GM08714 (cell line): Measurements from ENCODE around the gene SHROOM3.

ENCODE experiments used
- H3K4me3 ChIP-seq: fragments of 200-500 bp; sonication (Bioruptor generic); 2 replicates; pipeline ENCODE4 v1.5.1; 2014; ENCODE audit warnings: mild to moderate bottlenecking, low read length, inconsistent platforms
- ZNF274 ChIP-seq: IDR thresholded peaks from 2 replicates; pipeline ENCODE4 v1.6.1; 2012; ENCODE audit warnings: mild to moderate bottlenecking, low read depth, low read length

SHROOM3 gene

DNA sequence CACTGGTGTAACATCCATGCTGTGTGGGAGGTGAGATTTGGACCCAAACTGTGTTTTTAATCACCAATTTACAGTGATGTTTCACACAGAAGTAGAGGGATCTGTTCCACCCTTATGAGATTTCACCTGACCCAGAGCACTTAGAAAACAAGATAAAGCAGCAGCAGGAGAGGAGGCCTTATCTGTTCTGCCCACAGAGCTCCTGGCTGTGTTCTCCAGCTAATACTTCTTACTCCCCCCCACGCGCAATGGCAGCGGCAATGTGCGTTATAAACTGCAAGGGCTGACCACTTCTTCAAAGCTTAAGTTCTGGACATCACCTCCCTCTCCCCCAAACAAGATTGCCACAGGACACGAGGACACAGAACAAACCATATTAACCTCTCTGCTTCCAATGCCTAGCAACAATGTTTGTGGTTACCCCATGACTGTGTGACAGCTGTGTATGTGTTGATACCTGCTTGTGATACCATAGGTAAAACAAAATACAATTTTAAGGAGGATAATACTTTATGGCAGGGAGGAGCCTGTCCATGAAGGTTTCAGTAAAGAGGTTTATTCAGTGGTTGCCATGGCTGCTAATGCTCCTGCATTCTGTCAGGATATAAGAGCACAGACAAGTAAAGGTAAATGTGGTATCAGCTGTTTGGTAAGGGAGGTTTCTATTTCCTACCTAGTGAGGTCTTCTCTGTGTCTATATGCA lies 252.9 kb downstream of the SHROOM3 start:
- no peak for TF ChIP-seq ZNF274
- no peak overlapping the region for H3K4me3 ChIP-seq

DNA sequence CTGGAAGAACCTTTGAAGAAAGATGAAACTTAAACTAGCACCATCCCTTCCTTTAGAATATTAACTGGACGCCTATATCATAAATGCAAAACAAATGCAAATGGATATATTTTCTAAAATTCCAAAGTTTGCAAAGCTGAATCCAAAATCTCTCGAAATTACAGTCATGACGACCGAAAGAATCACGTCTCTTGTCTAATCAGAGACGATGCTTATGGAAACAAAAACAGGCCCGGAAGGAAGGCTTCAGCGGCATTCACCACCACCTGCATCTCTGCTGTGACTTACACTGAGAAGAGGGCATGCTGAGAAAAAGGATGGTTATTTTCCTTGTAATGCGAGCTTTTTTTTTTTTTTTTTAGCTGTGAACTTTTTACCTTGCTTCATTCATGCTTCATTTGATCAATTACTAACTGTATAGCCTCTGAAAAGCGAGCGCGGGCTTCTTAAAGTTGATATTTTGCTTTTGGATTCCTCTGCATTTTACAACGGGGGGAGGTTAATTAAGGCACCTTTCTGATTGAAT lies 253.7 kb downstream of the SHROOM3 start:
- no peak for TF ChIP-seq ZNF274
- peak overlapping the region; percentile 67; the same call in 1 of the 2 replicates for H3K4me3 ChIP-seq

DNA sequence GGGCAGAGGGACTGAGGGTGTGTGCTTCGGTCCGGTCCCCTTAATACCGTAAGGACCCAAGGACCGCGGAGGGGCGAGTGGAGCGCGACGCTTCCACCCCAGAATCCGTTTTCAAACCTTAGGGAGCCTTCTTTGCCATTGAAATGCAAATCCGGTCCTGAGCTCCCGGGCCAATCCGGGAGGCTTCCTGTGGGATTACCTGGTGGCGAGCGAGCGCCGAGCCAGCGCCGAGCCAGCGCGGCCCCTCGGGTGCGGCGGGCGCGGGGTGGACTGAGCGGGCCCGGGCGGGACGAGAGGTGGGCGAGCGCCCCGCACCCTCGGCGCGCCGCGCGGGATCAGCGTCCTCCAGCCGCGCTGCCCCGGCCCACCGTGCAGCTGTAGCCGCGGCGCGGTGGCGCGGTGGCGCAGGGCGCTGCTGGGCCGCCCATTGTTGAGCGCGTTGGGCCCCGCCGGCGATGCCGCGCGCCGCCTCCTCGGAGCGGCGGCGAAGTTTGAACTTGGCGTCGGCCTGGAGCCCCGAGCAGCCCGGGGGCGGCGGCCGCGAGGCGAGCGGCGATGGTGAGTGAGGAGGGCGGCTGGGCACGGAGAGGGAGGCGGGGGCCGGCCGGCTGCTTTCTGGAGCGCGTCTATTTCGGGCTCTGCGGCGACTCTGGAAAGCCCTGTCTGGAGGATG lies 254.3 kb downstream of the SHROOM3 start:
- TF ChIP-seq ZNF274: no peak
- peak overlapping the region; percentile 67; the same call in 1 of the 2 replicates for H3K4me3 ChIP-seq

DNA sequence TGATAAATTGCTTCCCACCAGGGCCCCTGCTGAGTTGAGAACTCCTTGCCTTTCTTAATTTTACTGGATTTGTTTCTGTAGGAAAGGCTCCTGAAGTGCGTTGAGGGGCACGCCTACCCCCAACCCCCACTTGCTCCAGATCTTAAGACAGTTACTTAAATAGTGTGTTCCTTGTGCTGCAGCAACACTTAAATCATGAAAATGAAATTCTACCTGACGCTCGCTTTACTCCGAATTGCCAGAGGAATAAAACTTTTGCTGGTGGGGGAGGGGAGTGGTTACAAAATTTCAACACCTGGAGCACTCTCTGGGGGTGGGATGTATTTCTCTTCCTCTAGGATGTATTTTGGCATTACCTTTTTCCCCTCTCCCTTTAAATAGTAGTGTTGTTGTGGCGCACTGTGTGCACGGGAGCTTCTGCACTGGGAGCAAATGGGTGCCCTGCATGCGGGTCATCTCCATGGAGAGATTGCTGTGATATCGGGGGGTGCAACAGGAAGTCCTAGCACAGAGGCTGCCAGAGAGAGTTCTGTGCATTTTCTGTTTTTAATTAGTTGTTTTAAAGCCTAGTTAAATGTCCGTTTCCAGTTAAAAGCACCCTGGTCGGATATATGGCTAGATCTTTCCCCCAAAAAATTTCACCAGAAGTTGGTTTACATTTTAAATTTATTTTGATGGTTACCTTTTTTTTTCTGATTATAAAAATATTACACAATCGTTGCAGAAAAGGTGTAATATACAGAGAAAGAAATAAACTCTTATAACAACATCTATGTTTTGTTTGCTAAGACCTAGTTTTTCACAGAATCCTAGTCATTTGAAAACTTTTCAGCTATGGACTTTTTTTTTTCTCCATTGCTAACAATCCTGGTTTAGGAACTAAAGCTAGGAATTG lies 255.2 kb downstream of the SHROOM3 start:
- peak overlapping the region; percentile 67 for H3K4me3 ChIP-seq
- TF ChIP-seq ZNF274: no peak

DNA sequence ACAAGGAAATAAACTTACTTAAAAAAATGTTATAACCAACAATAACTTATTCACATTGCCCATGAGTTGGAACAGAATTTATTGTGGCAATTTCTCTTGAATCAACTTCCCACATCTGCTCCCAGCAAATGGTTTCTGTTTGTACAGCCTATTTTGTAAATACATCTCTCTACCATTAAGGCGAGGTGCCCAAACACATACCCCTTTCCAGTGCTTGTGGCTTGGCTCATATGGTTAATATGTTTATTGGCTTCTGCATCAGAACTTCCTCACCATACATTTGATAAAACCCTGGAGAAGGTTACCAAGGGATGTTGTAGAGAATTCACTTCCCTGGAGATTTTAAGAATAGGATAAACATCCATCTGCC lies 255.9 kb downstream of the SHROOM3 start:
- no peak for TF ChIP-seq ZNF274
- no peak overlapping the region for H3K4me3 ChIP-seq

DNA sequence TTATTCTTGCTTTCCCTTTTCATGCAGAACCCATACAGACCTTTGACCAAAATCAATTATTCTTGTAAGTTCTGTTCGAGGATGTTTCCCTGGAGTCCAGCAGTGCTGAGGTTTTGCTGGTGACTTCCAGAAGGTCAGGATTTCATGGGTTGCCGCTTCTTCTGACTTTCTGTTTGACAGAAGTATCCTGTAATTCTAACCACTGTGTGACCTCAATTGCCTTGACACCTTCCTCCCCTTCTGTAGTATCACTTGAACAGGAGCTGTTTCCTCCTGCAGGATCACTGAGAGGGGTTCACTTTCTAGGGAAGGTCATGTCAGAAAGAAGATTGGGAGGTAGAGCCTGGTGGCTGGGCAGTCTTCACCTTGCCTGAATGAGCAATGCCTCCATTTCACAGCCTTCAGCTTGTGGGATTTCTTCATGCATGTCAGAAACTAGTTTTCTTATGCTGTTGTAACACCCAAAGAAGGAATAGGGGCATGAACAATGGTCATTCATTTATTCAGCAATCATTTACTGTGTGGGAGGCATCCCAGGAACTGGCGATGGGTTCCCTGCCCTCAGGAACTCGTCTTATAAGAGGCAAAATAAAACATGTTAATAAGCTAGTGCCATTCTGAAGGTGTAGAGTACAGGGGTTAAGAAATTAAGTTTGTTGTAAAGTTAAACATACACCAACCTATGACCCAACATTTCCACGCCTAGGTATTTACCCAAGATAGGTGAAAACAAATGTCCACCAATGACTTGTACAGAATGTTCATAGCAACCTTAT lies 257.0 kb downstream of the SHROOM3 start:
- TF ChIP-seq ZNF274: no peak
- no peak overlapping the region for H3K4me3 ChIP-seq

DNA sequence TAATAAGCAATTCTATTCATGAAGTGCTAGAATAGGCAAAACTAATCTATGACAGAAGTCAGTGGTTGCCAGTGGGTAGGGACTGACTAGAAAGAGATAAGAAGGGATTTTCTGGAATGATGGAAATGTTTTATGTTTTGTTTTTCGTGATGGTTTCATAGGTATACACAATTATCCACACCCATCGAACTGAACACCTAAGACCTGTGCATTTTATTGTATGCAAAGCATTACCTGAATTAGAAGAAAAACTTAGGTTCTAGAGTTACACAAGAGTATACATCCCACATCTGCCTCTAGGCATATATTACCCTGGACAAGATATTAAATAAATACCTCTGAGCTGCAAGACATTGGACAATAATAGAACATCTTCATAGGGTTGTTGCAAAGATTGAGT lies 257.7 kb downstream of the SHROOM3 start:
- TF ChIP-seq ZNF274: no peak
- H3K4me3 ChIP-seq: no peak overlapping the region

DNA sequence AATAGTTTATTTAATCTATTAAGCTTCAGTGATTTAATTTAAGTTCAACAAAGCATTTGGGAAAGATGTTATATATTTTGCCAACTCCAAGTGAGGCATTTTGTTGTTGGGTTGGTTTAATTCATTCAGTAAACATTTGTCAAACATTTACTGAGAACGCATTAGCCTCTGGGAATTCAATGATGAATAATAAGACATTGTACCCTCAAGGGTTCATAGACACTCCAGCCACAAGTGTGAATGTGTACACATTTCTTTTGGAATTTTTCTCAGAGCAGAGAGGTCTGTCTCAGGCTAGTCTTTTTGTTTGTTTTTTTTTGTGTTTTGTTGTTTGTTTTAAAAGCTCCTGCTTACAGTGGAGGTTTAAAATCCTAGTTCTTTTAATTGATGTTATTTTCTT lies 259.0 kb downstream of the SHROOM3 start:
- no peak for TF ChIP-seq ZNF274
- H3K4me3 ChIP-seq: no peak overlapping the region

DNA sequence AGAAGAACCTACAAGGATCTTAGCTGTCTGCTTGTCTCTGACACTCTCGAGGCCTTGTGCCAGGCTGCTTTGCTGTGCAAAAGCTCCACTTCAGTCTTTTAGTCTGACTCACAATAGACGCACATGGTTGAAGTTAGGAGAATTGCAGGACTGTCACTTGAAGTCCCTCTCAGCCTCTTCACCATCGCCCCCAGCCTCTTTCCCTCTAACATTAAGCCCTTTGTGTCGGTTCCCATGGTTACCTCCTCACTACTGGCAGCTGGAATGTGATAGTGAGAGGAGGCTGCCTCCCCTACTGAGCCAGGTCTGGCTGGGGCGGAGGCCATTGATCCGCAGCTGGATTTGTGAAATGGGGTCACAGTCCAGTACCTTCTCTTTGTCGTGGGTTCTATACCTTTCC lies 261.1 kb downstream of the SHROOM3 start:
- no peak for TF ChIP-seq ZNF274
- no peak overlapping the region for H3K4me3 ChIP-seq

DNA sequence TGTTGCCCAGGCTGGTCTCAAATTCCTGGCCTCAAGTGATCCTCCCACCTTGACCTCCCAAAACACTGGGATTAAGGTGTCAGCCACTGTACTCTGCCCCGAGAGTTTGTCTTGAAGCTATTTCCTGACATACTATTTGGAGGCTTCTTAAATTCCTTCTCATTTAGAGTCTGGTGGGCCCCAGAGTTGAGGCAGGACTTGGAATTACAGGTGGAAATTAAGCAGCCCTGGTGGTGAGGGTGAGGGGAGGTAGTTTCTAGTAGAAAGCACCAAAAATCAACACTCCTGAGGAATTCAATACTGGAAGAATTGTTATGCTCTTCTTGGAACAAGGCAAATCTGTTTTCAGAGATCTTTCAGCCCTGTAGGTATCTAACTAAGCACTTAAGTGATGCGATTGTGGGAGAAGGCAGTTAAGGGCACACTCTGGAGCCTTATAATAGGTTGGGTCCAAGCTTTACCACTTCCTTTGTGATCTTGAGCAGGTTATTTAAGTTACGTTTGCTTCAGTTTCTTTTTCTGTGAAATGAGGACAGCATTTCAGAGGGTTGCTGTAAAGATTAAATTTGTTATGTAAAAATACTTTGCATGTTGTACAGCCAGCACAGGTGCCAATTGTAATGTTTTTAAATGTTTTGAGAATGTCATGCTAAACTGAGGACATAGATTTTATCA lies 262.2 kb downstream of the SHROOM3 start:
- H3K4me3 ChIP-seq: no peak overlapping the region
- TF ChIP-seq ZNF274: no peak

DNA sequence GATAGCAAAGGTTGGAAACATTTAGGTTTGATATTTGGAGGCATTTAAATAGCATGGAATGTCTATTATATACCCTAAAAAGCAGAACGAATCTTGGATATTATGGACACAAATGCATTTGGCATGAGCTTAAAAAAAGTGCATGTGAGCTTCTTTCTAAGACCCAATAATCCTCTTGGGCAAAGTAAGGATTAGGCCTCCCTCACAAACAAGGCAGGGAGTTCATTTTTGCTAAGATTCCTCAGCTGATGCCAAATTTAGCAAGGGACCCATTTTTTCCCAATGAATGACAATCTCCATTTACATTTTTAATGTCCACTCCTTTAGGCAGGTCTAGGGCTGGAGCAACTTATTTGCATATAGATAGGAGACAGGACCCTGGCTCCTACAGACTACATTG lies 263.1 kb downstream of the SHROOM3 start:
- H3K4me3 ChIP-seq: no peak overlapping the region

DNA sequence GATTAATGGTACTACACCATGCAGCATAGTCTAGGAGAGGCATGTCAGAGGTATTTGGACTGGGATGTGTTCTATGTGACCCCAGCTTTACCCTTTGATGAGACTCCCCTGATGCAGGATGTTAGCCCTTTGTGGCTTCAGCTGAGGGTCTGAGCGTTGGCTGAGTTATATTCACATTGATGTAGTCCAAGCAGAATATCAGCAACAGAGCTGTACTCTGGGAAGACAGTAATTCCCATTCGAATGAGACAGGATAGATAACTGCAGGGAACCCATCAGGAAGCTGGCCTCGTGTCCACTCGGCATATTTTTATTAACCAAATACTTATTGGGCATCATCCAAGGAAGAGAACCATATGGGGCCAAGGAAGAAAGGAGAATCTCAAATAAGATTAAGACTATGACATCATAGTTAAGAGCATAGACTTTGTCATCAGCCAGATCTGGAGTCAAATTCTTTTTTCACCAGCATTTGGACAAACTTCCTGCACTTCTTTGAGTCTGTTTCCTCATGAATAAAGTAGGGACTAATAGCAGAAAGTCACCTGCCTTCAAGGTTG lies 264.8 kb downstream of the SHROOM3 start:
- TF ChIP-seq ZNF274: no peak

More for the DNA sequence above, 263.1 kb downstream of the SHROOM3 start:
- TF ChIP-seq ZNF274: no peak

More for the DNA sequence above, 264.8 kb downstream of the SHROOM3 start:
- no peak overlapping the region for H3K4me3 ChIP-seq
